ENCODE results near the gene IGSF23.

Gene IGSF23

GRCh38 chr19:44643605-44644401 is 30.4 kb downstream of the IGSF23 start, which contains the start of gene PVR:
TSS of gene PVR (plus strand) at chr19:44643910. CDS start at chr19:44644097, 187 bp downstream.
- DNase-seq = no peak

GRCh38 chr19:44644402-44645016 is 31.1 kb downstream of the IGSF23 start:
- DNase-seq = no peak

GRCh38 chr19:44645407-44646048 is 32.2 kb downstream of the IGSF23 start:
- no peak for DNase-seq

- no peak for DNase-seq
These were observed 32.7 kb downstream of the IGSF23 start for GRCh38 chr19:44646049-44646416.

- DNase-seq = no peak
These were observed 33.8 kb downstream of the IGSF23 start for GRCh38 chr19:44647144-44647543.

GRCh38 chr19:44648631-44649251 is 35.4 kb downstream of the IGSF23 start:
- DNase-seq = no peak

- no peak for DNase-seq
These were observed 36.3 kb downstream of the IGSF23 start for GRCh38 chr19:44649578-44650145.

- DNase-seq = no peak
These were observed 40.0 kb downstream of the IGSF23 start for GRCh38 chr19:44653343-44653742.

GRCh38 chr19:44653977-44654774 is 40.8 kb downstream of the IGSF23 start:
- no peak for DNase-seq

- no peak for DNase-seq
These were observed 44.0 kb downstream of the IGSF23 start for GRCh38 chr19:44657211-44657921.

- no peak for DNase-seq
These were observed 44.8 kb downstream of the IGSF23 start for GRCh38 chr19:44658069-44658733.

GRCh38 chr19:44660081-44660480 is 46.7 kb downstream of the IGSF23 start:
- DNase-seq = no peak

GRCh38 chr19:44661205-44661604 is 47.8 kb downstream of the IGSF23 start:
- no peak for DNase-seq

- DNase-seq = no peak
These were observed 48.5 kb downstream of the IGSF23 start for GRCh38 chr19:44661904-44662303.

- DNase-seq = no peak
These were observed 49.5 kb downstream of the IGSF23 start for GRCh38 chr19:44662691-44663385.

- DNase-seq = no peak
These were observed 50.6 kb downstream of the IGSF23 start for GRCh38 chr19:44663996-44664395.

- no peak for DNase-seq
These were observed 51.6 kb downstream of the IGSF23 start for GRCh38 chr19:44664976-44665375.

- DNase-seq = no peak
These were observed 53.6 kb downstream of the IGSF23 start for GRCh38 chr19:44666852-44667556.

GRCh38 chr19:44668985-44669764 is 55.8 kb downstream of the IGSF23 start:
- DNase-seq = no peak
